Body of pancreas (tissue), 4 donors: ENCODE data around the gene KANK2.

Source experiments
- POLR2A ChIP-seq, 3 donors: fragments of 450-650 bp; IDR thresholded peaks; one replicate each; pipeline ENCODE4 v1.6.1; 2016; ENCODE audit warnings: antibody characterized with exemption in 3 of 3, mild to moderate bottlenecking in 2 of 3
- TF ChIP-seq, protein P1 (sequence below), 7 experiments: fragments of 450-650 bp in 4 of 7; fragments of 200-600 bp in 3 of 7; sonication (generic) in 3 of 7; IDR thresholded peaks; one replicate each; pipeline ENCODE4 v1.5.1; 2016 to 2019; ENCODE audit warnings: antibody characterized with exemption in 7 of 7

- no peak for TF ChIP-seq POLR2A (IDR thresholded peaks at IDR 0.05)
- TF ChIP-seq, protein P1, sequence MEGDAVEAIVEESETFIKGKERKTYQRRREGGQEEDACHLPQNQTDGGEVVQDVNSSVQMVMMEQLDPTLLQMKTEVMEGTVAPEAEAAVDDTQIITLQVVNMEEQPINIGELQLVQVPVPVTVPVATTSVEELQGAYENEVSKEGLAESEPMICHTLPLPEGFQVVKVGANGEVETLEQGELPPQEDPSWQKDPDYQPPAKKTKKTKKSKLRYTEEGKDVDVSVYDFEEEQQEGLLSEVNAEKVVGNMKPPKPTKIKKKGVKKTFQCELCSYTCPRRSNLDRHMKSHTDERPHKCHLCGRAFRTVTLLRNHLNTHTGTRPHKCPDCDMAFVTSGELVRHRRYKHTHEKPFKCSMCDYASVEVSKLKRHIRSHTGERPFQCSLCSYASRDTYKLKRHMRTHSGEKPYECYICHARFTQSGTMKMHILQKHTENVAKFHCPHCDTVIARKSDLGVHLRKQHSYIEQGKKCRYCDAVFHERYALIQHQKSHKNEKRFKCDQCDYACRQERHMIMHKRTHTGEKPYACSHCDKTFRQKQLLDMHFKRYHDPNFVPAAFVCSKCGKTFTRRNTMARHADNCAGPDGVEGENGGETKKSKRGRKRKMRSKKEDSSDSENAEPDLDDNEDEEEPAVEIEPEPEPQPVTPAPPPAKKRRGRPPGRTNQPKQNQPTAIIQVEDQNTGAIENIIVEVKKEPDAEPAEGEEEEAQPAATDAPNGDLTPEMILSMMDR (IDR thresholded peaks at IDR 0.05): no peak
Observed at GRCh38 chr19:11204076-11204602, 6.8 kb upstream of the KANK2 start.
